ENCODE results near the gene NPR1. TPM values are rescaled to one million over a fixed set of nuclear protein-coding genes. Genes with fewer than 3 reads are reported as not detected.

The NPR1 gene
- total and polyA plus RNA-seq, 2 of the 13 experiments (the other 11 are each of a cell fraction or from before 2014, with no cell fraction given), result not detected

GRCh38 chr1:153648000-153648643 is 30.4 kb upstream of the NPR1 start (continued):
- TF ChIP-seq ZNF280D (CRISPR knock-in tag; IDR thresholded peaks at IDR 0.05) (no peak), HMGXB3 (CRISPR knock-in tag; IDR thresholded peaks at IDR 0.05; ENCODE audit: borderline replicate concordance) (no peak), EP300 (IDR thresholded peaks at IDR 0.05; ENCODE audit: low read depth in 2 of 2, low read length in 2 of 2) (no peak), EP300 (CRISPR knock-in tag; IDR thresholded peaks at IDR 0.05; ENCODE audit: borderline replicate concordance) (0 out of 2 replicates have a peak, but pooled peaks have one; percentile 21), POLR2G (IDR thresholded peaks at IDR 0.05; ENCODE audit: low read depth, low read length) (no peak), DZIP1 (CRISPR knock-in tag; IDR thresholded peaks at IDR 0.05) (no peak), SMARCC2 (IDR thresholded peaks at IDR 0.05) (no peak), KAT8 (CRISPR knock-in tag; IDR thresholded peaks at IDR 0.05) (no peak), PAF1 (CRISPR knock-in tag; IDR thresholded peaks at IDR 0.05) (peak; percentile 84; the same call in 1 of the 2 replicates)
- TF ChIP-seq, protein P1, sequence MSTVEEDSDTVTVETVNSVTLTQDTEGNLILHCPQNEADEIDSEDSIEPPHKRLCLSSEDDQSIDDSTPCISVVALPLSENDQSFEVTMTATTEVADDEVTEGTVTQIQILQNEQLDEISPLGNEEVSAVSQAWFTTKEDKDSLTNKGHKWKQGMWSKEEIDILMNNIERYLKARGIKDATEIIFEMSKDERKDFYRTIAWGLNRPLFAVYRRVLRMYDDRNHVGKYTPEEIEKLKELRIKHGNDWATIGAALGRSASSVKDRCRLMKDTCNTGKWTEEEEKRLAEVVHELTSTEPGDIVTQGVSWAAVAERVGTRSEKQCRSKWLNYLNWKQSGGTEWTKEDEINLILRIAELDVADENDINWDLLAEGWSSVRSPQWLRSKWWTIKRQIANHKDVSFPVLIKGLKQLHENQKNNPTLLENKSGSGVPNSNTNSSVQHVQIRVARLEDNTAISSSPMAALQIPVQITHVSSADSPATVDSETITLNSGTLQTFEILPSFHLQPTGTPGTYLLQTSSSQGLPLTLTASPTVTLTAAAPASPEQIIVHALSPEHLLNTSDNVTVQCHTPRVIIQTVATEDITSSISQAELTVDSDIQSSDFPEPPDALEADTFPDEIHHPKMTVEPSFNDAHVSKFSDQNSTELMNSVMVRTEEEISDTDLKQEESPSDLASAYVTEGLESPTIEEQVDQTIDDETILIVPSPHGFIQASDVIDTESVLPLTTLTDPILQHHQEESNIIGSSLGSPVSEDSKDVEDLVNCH (CRISPR knock-in tag; IDR thresholded peaks at IDR 0.05), result no peak
- TF ChIP-seq, protein P2, sequence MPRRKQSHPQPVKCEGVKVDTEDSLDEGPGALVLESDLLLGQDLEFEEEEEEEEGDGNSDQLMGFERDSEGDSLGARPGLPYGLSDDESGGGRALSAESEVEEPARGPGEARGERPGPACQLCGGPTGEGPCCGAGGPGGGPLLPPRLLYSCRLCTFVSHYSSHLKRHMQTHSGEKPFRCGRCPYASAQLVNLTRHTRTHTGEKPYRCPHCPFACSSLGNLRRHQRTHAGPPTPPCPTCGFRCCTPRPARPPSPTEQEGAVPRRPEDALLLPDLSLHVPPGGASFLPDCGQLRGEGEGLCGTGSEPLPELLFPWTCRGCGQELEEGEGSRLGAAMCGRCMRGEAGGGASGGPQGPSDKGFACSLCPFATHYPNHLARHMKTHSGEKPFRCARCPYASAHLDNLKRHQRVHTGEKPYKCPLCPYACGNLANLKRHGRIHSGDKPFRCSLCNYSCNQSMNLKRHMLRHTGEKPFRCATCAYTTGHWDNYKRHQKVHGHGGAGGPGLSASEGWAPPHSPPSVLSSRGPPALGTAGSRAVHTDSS (CRISPR knock-in tag; conservative IDR thresholded peaks at IDR 0.05), result no peak

Measured in HepG2 (cell line).